ENCODE data around the gene CAP2.

Gene CAP2

DNA sequence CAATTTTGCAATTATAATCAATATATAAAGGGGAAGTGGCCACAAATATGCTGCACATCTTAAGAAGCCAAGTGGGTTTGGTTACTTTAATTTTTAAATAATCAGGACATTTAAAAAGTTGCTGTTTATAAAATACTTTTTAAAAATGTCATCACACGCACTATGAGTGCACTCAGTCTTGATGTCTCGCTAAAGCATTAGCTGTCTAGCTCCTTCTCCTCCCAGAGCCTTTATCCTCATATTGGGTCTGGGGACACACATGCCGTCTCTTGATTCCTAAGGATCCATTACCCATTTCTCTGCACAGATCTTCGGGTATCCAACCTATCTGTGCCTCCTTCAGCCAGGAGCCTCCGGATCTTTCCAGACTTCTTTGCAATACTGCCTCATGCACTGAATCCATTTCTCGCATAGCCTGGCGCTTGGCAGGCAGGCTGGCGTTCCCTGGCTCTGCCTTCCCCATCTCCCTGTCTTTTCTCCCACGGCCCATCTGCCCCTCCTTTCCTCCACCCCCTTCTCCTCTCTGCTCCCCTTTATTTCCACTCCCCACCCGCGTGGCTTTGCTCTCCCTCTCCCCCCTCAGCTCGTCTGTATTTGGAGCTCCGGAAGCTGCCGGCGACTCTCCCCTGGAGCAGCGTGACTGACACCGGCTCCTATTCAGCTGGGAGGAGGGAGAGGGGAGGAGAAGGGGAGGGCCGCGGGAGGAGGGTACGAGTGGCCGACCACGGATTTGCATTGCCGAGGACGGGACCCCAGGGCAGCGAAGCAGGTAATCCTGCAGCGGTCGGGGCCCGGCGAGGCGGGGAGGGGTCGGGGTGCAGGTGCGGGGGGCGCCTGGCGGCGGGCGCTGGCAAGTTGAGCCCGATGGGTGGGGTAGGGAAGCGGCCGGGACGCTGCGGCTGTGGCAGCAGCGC lies at the start of gene CAP2:
TSS of gene CAP2 (plus strand) at position 618 of the 914 bp plus-strand sequence. CDS start 27,961 bp downstream, outside the sequence.
- DNase-seq, result peak; percentile 87

GRCh38 chr6:17347012-17347411 lies 46.4 kb upstream of the CAP2 start:
- no peak for DNase-seq

- no peak for DNase-seq
Measured at GRCh38 chr6:17349427-17349826, 44.0 kb upstream of the CAP2 start.

DNA sequence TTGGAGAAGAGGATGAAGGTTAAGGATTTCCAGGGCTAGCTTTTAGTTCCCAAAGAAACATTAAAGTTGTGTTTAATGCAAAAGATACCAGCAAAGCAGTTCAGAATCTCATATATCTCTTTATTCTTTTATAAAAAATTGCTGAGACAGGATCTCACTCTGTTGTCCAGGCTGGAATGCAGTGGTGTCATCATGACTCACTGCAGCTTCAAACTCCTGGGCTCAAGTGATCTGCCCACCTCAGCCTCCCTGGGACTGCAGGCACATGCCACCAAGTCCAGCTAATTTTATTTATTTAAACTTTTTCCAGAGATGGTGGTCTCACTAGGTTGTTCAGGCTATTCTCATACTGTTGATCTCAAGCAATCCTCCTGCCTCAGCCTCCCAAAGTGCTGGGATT lies 41.1 kb upstream of the CAP2 start:
- DNase-seq, result no peak

DNA sequence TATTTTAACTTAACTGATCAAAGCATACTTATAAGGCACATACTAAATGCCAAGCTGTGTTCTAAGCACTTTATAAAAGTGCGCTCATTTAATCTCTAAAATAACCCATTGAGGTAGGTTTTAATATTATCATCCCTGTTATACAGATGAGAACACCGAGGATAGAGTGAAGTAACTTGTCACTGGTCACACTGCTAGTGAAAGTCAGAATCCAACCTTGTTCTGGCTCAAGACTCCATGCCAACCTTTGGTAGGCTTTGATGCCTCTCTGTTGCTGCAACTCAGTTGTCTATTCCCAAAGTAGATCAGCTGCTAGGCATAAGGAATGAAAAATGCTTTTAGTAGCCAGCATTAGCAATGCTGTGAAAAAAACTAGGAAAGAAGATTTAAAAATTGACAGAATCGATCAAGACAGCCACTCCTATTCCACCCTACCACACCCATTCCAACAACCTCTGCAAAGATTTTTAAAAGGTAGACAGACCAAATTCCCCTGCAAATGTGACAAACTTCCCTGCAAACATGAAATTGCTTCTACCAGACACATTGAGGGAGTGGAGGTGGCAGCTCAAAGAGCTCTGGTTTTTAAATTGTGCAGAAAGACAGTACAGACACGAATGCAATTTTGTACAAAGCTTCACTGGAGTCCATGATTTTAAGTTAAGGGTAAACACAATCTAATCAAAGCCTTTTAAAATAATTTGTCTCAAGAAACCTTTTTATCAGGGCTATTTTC lies 39.8 kb upstream of the CAP2 start:
- DNase-seq, result no peak

- DNase-seq, result no peak
Measured at GRCh38 chr6:17354700-17355403, 38.5 kb upstream of the CAP2 start.

DNA sequence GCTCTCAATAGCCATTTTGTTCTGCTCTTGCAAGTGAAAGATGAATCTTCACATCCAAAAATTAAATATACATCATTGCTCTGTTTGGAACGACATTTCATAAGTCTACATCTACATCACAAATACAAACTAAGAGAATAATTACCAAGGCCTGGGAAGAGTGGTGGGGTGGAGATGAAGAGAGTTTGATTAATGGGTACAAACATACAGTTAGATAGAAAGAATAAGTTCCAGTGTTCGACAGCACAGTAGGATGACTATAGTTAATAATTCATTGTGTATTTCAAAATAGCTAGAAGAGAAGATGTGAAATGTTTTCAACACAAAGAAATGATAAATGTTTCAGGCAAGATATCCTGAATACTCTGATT lies 38.0 kb upstream of the CAP2 start:
- no peak for DNase-seq

DNA sequence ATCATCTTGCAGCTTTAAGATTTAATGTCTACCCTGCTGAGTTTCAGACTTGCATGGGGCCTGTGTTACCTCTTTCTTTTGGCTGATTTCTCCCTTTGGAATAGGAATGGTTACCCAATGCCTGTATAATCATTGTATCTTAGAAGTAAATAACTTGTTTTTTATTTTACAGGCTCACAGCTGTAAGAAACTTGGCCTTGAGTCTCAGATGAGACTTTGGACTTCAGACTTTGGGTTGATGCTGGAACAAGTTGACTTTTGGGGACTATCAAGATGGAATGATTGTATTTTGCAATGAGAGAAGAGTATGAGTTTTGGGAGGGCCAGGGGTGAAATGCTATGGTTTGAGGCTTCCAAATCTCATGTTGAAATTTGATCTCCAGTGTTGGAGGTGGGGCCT lies 34.9 kb upstream of the CAP2 start:
- DNase-seq, result no peak

- no peak for DNase-seq
Measured at GRCh38 chr6:17360564-17360963, 32.8 kb upstream of the CAP2 start.

- no peak for DNase-seq
Measured at GRCh38 chr6:17361013-17361412, 32.4 kb upstream of the CAP2 start.

- DNase-seq, result no peak
Measured at GRCh38 chr6:17365961-17366360, 27.4 kb upstream of the CAP2 start.

DNA sequence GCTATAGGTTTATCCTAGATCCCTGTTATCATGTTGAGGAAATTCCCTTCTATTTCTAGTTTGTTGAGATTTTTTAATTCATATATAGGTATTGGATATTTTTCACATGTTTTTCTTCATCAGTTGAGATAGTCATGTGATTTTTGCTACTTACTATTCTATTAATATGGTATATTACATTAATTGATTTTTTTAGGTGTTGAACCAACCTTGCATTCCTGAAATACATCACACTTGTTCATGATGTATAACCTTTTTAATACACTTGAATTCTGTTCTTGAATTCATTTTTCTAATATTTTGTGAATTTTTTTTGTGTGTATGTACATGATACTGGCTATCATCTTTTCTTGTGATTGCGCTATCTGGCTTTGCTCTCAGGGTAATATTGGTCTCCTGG lies 25.5 kb upstream of the CAP2 start:
- no peak for DNase-seq

DNA sequence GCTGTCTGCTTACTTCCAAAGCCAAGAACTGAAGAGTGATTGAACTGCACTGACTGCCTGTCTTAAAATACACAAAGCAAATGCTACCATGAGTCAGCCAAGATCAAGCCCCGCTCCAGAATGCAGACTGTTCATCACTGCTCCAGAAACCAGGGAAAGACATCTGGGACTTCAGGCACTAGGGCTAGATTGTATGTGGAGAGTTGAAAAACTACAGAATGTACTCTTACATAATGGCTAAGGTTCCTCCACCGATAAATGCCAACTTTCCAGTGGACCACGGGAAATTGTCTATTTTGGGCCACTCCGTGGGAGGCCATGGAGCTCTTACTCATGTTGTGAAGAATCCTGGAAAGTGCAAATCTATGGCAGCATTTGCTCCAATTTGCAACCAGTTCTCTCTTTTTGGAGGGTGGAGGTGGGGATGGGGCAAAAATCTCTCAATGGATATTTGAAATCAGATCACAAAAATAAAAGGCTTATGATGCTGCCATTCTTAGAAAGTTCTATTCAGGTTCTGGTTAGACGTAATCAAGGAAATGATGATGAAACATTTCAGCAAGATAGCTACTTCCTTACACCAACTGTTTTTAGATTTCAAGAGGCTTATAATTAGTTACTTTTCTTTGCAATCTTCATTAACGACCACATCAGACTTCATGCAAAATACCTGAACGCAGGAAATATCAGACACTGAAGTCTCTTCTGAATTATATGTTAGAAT lies 11.8 kb upstream of the CAP2 start:
- no peak for DNase-seq

GRCh38 chr6:17385660-17386059 lies 7.7 kb upstream of the CAP2 start:
- DNase-seq, result no peak

DNA sequence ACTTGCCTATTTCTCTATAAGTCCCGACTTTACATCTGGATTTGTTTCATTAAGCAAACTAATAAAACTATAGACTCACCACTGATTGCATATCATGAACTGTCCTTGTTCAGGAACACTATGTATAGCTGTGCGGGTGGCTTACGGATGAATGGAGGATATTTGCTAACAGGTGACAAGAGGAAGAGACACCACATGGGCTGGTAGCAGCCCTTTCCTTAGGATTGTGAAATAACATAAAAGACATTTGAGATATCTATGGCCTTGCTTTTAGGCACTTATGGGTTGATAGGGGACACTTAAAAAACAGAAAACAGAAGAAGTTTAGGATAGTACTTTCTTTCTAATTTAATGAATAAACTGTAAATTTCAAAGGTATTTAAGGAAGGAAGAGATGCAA lies 5.0 kb upstream of the CAP2 start:
- DNase-seq, result no peak

DNA sequence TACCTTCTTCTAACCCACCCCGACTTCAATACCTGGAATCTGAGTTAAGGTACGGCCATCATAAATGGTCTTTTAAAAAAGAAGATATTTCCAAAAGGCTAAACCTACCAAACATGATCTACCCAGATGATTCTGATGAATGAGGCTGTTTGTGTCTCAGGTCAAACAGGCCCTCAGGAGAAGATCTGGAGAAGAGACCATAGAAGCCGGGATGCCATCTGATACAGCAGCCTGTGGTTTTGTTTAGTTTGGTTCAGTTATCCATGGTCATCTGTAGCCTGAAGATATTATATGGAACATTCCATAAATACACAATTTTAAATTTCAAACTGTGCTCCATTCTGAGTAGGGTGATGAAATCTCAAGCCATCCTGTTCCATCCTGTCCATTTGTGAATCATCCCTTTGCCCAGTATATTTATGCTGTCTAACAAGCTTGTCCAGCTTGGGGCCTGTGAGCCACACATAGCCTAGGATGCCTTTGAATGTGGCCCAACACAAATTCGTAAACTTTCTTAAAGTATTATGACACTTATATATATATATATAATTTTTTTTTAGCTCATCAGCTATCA lies 4.0 kb upstream of the CAP2 start:
- no peak for DNase-seq

DNA sequence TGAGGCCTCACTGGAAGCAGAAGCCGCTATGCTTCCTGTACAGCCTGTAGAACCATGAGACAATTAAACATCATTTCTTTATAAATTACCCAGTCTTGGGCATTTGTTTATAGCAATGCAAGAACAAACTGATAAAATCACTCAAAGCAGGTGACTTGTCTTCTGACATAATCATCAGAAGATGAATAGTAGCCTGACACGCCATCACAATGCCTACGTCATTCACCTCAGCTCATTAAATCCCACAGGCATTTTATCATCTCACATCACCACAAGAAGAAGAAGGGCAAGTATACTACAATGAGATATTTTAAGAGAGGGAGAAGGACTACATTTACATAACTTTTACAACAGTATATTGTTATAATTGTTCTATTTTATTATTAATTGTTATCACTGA lies 3.1 kb upstream of the CAP2 start:
- DNase-seq, result no peak

GRCh38 chr6:17391976-17392375 lies 1.4 kb upstream of the CAP2 start:
- no peak for DNase-seq

GRCh38 chr6:17393892-17394631 lies 667 bp downstream of the CAP2 start:
- peak; percentile 70 for DNase-seq

DNA sequence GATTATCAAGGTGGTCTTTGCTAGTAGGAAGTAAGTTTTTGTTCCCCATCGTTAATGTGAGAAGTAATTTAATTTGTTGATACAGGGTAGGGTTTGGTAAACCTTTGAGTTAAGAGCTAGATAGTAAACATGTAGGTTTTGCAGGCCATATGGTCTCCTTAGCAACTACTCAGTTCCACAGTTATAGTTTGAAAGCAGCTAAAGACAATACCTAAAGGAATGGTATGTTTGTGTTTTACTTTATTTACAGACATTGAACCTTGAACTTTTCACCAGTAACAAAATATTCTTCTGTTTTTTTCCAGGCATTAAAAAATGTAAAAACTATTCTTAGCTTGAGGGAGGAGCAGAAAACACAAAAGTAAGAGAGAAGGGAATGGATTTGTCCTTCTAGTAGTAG lies 1.7 kb downstream of the CAP2 start:
- DNase-seq, result peak; percentile 18

DNA sequence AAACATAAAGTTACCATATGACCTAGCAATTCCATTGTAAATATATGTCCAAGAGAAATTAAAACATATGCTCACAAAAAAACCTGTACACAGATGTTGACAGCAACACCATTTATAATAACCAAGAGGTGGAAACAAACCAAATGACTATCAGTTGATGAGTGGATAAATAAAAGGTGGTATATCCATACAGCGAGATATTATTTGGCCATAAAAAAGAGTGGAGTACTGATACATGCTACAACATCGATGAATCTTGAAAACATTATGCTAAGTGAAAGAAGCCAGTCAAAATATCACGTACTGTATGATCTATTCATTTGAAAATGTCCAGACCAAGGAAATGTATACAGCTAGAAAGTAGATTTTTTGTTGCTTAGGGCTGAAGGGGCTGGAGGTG lies 2.9 kb downstream of the CAP2 start:
- no peak for DNase-seq

GRCh38 chr6:17397764-17398194 lies 4.4 kb downstream of the CAP2 start:
- no peak for DNase-seq
